Measurements from ENCODE around the gene ARHGEF28.

DNA sequence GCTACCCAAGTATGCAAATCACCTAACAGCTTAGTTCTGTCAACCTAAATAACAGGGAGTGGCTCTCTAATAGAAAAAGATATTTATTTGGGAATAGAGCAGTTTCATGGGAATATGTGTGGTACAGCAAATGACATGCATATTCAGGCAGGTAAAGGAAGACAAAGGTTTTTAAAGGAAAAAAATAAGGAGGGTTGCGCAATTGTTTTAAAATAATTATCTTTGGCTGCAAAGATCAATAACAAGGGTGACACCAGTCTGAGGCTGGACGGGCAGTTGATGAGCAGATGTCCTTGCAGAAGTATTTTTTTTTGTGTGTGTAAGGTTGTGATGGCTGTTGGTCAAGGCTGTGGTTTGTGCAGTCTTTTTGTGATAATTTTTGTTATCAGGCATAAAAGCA, 332.0 kb downstream of the ARHGEF28 start:
- TF ChIP-seq, protein P1, sequence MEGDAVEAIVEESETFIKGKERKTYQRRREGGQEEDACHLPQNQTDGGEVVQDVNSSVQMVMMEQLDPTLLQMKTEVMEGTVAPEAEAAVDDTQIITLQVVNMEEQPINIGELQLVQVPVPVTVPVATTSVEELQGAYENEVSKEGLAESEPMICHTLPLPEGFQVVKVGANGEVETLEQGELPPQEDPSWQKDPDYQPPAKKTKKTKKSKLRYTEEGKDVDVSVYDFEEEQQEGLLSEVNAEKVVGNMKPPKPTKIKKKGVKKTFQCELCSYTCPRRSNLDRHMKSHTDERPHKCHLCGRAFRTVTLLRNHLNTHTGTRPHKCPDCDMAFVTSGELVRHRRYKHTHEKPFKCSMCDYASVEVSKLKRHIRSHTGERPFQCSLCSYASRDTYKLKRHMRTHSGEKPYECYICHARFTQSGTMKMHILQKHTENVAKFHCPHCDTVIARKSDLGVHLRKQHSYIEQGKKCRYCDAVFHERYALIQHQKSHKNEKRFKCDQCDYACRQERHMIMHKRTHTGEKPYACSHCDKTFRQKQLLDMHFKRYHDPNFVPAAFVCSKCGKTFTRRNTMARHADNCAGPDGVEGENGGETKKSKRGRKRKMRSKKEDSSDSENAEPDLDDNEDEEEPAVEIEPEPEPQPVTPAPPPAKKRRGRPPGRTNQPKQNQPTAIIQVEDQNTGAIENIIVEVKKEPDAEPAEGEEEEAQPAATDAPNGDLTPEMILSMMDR (IDR thresholded peaks at IDR 0.05): no peak
- TF ChIP-seq EZH2 (IDR thresholded peaks at IDR 0.05; ENCODE audit: borderline replicate concordance, insufficient read depth, low read depth, low read length, poor library complexity, severe bottlenecking): no peak

Data from B cell (primary cell).